ENCODE results near the gene RAPGEF1. TPM values are rescaled to one million over a fixed set of nuclear protein-coding genes. Genes with fewer than 3 reads are reported as not detected.

RAPGEF1 gene
- total and polyA plus RNA-seq, 2 of the 13 experiments (the other 11 are each of a cell fraction or from before 2014, with no cell fraction given), result 21.2 to 38.9 TPM

DNA sequence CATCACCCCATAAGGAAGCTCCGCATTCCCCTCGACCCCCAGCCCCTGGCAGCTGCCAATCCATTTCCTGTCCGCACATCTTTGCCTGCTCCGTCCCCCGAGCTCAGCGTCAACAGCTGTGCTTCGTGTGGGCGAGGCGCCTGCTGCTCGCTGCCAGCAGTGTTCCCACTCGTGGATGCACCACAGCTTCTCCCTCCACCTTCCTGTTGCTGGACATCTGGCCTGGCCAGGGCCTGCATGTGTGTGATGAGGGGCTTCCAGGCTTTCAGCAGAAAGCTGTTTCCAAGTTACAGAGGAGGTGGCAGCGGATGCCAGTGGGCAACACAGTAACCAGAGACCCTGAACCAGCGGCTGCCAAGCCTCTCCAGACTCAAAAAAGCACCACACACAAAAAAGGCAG, 108.6 kb downstream of the RAPGEF1 start:
- H3K27me3 ChIP-seq (ENCODE audit: control insufficient read depth in 1 of 2, insufficient read depth in 2 of 2, low read length in 2 of 2), result no peaks in the 10 kb centered on the region
- H3K9ac ChIP-seq (ENCODE audit: insufficient read depth, low read depth, low read length), result no peak overlapping the region
- H3K4me3 ChIP-seq (replicated peaks in 1 of 3; ENCODE audit: insufficient read depth in 1 of 3, low read depth in 2 of 3, low read length in 3 of 3), result no peak overlapping the region
- no TSS peak for BruUV-seq (replicated peaks)
- CTCF ChIA-PET (ENCODE audit: low intra/inter-chr PET ratio, low total read pairs), result no interaction called here
- H4K20me1 ChIP-seq (ENCODE audit: insufficient read depth, low read length), result no peaks in the 10 kb centered on the region
- H2AFZ ChIP-seq (ENCODE audit: low read length), result no peak overlapping the region
- DNase-seq (ENCODE audit: low spot score), result no peak
- H3K36me3 ChIP-seq (replicated peaks in 1 of 2; ENCODE audit: control insufficient read depth in 1 of 2, insufficient read depth in 2 of 2, low read length in 2 of 2), result peaks cover 4 to 28% of the 10 kb centered on the region in 2 experiments; a peak in 3 of 5 replicates
- no peak for ATAC-seq
- no peaks in the 10 kb centered on the region for H3K9me3 ChIP-seq (ENCODE audit: low read length)
- POLR2A ChIA-PET, result no interaction called here
- peaks cover 16% of the 10 kb centered on the region for H3K4me1 ChIP-seq (ENCODE audit: insufficient read depth, low read length)
- in situ Hi-C loops (cut with HindIII; ENCODE audit: extremely low pct_ligation_motif_present, low pct_unique_long_range_greater_than_20kb), result no loop called here
- intact Hi-C loops (cut with micrococcal nuclease; ENCODE audit: unreplicated experiment), result no loop called here
- FAIRE-seq, result no peak
- WGBS (ENCODE audit: low lambda C conversion rate), result 98% methylated on average over 13 of the region's 13 CpGs
- H3K27ac ChIP-seq (ENCODE audit: extremely low read length, insufficient read depth, low read length), result no peak overlapping the region
- no peaks in the 10 kb centered on the region for H3K79me2 ChIP-seq (ENCODE audit: insufficient read depth, low read length)
- no peak overlapping the region for H3K4me2 ChIP-seq (ENCODE audit: low read depth, low read length)
- TF ChIP-seq HNF4A (CRISPR knock-in tag; IDR thresholded peaks at IDR 0.05) (no peak), MTF2 (CRISPR knock-in tag; IDR thresholded peaks at IDR 0.05; ENCODE audit: borderline replicate concordance) (no peak), HDAC2 (CRISPR knock-in tag; IDR thresholded peaks at IDR 0.05) (no peak), ZBTB7B (CRISPR knock-in tag; IDR thresholded peaks at IDR 0.05) (no peak), SP1 (IDR thresholded peaks at IDR 0.05) (no peak), SP1 (CRISPR knock-in tag; IDR thresholded peaks at IDR 0.05) (no peak), DNMT3B (CRISPR knock-in tag; conservative IDR thresholded peaks at IDR 0.05) (no peak), KLF13 (CRISPR knock-in tag; IDR thresholded peaks at IDR 0.05) (no peak), CEBPB (IDR thresholded peaks at IDR 0.05; ENCODE audit: borderline replicate concordance, low read depth, low read length) (no peak), RBAK (CRISPR knock-in tag; IDR thresholded peaks at IDR 0.05) (no peak), ZKSCAN1 (IDR thresholded peaks at IDR 0.05; ENCODE audit: low read length) (no peak), TOPORS (CRISPR knock-in tag; IDR thresholded peaks at IDR 0.05) (no peak), MED1 (CRISPR knock-in tag; IDR thresholded peaks at IDR 0.05) (no peak), PRMT3 (CRISPR knock-in tag; IDR thresholded peaks at IDR 0.05; ENCODE audit: borderline replicate concordance, low read depth) (no peak), ATM (IDR thresholded peaks at IDR 0.05; ENCODE audit: borderline replicate concordance) (no peak)
- TF ChIP-seq, protein P1, sequence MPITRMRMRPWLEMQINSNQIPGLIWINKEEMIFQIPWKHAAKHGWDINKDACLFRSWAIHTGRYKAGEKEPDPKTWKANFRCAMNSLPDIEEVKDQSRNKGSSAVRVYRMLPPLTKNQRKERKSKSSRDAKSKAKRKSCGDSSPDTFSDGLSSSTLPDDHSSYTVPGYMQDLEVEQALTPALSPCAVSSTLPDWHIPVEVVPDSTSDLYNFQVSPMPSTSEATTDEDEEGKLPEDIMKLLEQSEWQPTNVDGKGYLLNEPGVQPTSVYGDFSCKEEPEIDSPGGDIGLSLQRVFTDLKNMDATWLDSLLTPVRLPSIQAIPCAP (CRISPR knock-in tag; IDR thresholded peaks at IDR 0.05; ENCODE audit: low read depth), result no peak
- TF ChIP-seq, protein P2, sequence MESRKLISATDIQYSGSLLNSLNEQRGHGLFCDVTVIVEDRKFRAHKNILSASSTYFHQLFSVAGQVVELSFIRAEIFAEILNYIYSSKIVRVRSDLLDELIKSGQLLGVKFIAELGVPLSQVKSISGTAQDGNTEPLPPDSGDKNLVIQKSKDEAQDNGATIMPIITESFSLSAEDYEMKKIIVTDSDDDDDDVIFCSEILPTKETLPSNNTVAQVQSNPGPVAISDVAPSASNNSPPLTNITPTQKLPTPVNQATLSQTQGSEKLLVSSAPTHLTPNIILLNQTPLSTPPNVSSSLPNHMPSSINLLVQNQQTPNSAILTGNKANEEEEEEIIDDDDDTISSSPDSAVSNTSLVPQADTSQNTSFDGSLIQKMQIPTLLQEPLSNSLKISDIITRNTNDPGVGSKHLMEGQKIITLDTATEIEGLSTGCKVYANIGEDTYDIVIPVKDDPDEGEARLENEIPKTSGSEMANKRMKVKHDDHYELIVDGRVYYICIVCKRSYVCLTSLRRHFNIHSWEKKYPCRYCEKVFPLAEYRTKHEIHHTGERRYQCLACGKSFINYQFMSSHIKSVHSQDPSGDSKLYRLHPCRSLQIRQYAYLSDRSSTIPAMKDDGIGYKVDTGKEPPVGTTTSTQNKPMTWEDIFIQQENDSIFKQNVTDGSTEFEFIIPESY (CRISPR knock-in tag; IDR thresholded peaks at IDR 0.05), result no peak
- TF ChIP-seq, protein P3, sequence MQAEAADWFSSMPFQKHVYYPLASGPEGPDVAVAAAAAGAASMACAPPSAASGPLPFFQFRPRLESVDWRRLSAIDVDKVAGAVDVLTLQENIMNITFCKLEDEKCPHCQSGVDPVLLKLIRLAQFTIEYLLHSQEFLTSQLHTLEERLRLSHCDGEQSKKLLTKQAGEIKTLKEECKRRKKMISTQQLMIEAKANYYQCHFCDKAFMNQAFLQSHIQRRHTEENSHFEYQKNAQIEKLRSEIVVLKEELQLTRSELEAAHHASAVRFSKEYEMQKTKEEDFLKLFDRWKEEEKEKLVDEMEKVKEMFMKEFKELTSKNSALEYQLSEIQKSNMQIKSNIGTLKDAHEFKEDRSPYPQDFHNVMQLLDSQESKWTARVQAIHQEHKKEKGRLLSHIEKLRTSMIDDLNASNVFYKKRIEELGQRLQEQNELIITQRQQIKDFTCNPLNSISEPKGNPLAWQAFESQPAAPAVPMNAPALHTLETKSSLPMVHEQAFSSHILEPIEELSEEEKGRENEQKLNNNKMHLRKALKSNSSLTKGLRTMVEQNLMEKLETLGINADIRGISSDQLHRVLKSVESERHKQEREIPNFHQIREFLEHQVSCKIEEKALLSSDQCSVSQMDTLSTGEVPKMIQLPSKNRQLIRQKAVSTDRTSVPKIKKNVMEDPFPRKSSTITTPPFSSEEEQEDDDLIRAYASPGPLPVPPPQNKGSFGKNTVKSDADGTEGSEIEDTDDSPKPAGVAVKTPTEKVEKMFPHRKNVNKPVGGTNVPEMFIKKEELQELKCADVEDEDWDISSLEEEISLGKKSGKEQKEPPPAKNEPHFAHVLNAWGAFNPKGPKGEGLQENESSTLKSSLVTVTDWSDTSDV (CRISPR knock-in tag; IDR thresholded peaks at IDR 0.05), result no peak
- TF ChIP-seq, protein P4, sequence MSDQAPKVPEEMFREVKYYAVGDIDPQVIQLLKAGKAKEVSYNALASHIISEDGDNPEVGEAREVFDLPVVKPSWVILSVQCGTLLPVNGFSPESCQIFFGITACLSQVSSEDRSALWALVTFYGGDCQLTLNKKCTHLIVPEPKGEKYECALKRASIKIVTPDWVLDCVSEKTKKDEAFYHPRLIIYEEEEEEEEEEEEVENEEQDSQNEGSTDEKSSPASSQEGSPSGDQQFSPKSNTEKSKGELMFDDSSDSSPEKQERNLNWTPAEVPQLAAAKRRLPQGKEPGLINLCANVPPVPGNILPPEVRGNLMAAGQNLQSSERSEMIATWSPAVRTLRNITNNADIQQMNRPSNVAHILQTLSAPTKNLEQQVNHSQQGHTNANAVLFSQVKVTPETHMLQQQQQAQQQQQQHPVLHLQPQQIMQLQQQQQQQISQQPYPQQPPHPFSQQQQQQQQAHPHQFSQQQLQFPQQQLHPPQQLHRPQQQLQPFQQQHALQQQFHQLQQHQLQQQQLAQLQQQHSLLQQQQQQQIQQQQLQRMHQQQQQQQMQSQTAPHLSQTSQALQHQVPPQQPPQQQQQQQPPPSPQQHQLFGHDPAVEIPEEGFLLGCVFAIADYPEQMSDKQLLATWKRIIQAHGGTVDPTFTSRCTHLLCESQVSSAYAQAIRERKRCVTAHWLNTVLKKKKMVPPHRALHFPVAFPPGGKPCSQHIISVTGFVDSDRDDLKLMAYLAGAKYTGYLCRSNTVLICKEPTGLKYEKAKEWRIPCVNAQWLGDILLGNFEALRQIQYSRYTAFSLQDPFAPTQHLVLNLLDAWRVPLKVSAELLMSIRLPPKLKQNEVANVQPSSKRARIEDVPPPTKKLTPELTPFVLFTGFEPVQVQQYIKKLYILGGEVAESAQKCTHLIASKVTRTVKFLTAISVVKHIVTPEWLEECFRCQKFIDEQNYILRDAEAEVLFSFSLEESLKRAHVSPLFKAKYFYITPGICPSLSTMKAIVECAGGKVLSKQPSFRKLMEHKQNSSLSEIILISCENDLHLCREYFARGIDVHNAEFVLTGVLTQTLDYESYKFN (CRISPR knock-in tag; conservative IDR thresholded peaks at IDR 0.05), result no peak
